HG03432 (cell line): ENCODE data around the gene AAMDC.
"Not testable (repeated sequence)": the region's sequence is repeated elsewhere in the genome, so short reads cannot be mapped to it uniquely, and the experiment has no call there.

Experiments used
- ATAC-seq: cut with Tn5 transposase; IDR thresholded peaks from one replicate; pipeline ENCODE4 v1.9.1; 2021; ENCODE audit warnings: mild to moderate bottlenecking, moderate library complexity; ENCODE audit not compliant: unreplicated experiment

Gene AAMDC

GRCh38 chr11:77819921-77820564 is 901 bp upstream of the AAMDC start:
- ATAC-seq: peak; percentile 17

- ATAC-seq: no peak
These were observed 456 bp downstream of the AAMDC start for GRCh38 chr11:77821349-77821851.

- ATAC-seq: not testable (repeated sequence)
These were observed 1.2 kb downstream of the AAMDC start for GRCh38 chr11:77822126-77822525.

- no peak for ATAC-seq
These were observed 2.8 kb downstream of the AAMDC start for GRCh38 chr11:77823775-77824174.

- ATAC-seq: no peak
These were observed 8.0 kb downstream of the AAMDC start for GRCh38 chr11:77828926-77829325.

- no peak for ATAC-seq
These were observed 12.4 kb downstream of the AAMDC start for GRCh38 chr11:77833302-77833701.

- no peak for ATAC-seq
These were observed 21.6 kb downstream of the AAMDC start for GRCh38 chr11:77842441-77843121.

GRCh38 chr11:77843700-77844099 is 22.8 kb downstream of the AAMDC start:
- not testable (repeated sequence) for ATAC-seq

GRCh38 chr11:77851503-77851902 is 30.6 kb downstream of the AAMDC start:
- no peak for ATAC-seq

- ATAC-seq: no peak
These were observed 33.9 kb downstream of the AAMDC start for GRCh38 chr11:77854838-77855237.

- not testable (repeated sequence) for ATAC-seq
These were observed 37.0 kb downstream of the AAMDC start for GRCh38 chr11:77857906-77858457.

- ATAC-seq: not testable (repeated sequence)
These were observed 40.5 kb downstream of the AAMDC start for GRCh38 chr11:77861444-77861843.

GRCh38 chr11:77865805-77866204 is 44.9 kb downstream of the AAMDC start:
- ATAC-seq: no peak

- ATAC-seq: no peak
These were observed 45.4 kb downstream of the AAMDC start for GRCh38 chr11:77866336-77866735.

- no peak for ATAC-seq
These were observed 47.8 kb downstream of the AAMDC start for GRCh38 chr11:77868744-77869143.

- ATAC-seq: no peak
These were observed 50.9 kb downstream of the AAMDC start for GRCh38 chr11:77871855-77872254.

GRCh38 chr11:77873345-77873744 is 52.4 kb downstream of the AAMDC start:
- no peak for ATAC-seq

GRCh38 chr11:77874206-77874605 is 53.3 kb downstream of the AAMDC start:
- ATAC-seq: no peak

GRCh38 chr11:77876045-77876444 is 55.1 kb downstream of the AAMDC start:
- no peak for ATAC-seq

- not testable (repeated sequence) for ATAC-seq
These were observed 57.3 kb downstream of the AAMDC start for GRCh38 chr11:77878247-77878646.

- peak; percentile 60 for ATAC-seq
These were observed 58.3 kb downstream of the AAMDC start for GRCh38 chr11:77879218-77879617.

- ATAC-seq: no peak
These were observed 61.5 kb downstream of the AAMDC start for GRCh38 chr11:77882396-77882795.
